Gastroesophageal sphincter (tissue), 4 donors: ENCODE data around the gene CNTRL. TPM values are rescaled to one million over a fixed set of nuclear protein-coding genes. Genes with fewer than 3 reads are reported as not detected.

Experiments used
- ATAC-seq: fragments of 150-250 bp; one replicate; pipeline ENCODE4 v1.9.1; 2016; ENCODE audit warnings: mild to moderate bottlenecking, moderate library complexity
- H3K27ac ChIP-seq, 4 donors: fragments of 200-600 bp; sonication (generic) in 3 of 4; 1 replicate in 3 of 4; 2 replicates in 1 of 4; pipeline ENCODE4 v1.5.1; 2016 to 2019
- H3K27me3 ChIP-seq: fragments of 200-600 bp; sonication (generic); one replicate; pipeline ENCODE4 v1.5.1; 2019
- H3K36me3 ChIP-seq, 2 donors: fragments of 200-600 bp; sonication (generic); one replicate each; pipeline ENCODE4 v1.5.1; 2019; ENCODE audit warnings: control low read depth in 1 of 2
- H3K4me1 ChIP-seq, 3 donors: fragments of 200-600 bp; sonication (generic); 1 replicate in 2 of 3; 2 replicates in 1 of 3; pipeline ENCODE4 v1.5.1; 2016 to 2019; ENCODE audit warnings: control low read depth in 2 of 3
- H3K4me3 ChIP-seq, 2 donors: fragments of 200-600 bp; sonication (generic); one replicate each; pipeline ENCODE4 v1.5.1; 2019; ENCODE audit warnings: mild to moderate bottlenecking in 1 of 2, moderate library complexity in 1 of 2
- H3K9me3 ChIP-seq, 3 donors: fragments of 200-600 bp; sonication (generic); one replicate each; pipeline ENCODE4 v1.5.1; 2017 to 2019; ENCODE audit warnings: control low read depth in 2 of 3
- EP300 ChIP-seq: sonication (generic); formaldehyde crosslinking; IDR thresholded peaks from one replicate; pipeline ENCODE4 v1.6.1; 2017; ENCODE audit warnings: antibody characterized with exemption, mild to moderate bottlenecking
- POLR2A ChIP-seq, 2 donors: fragments of 450-650 bp; IDR thresholded peaks; one replicate each; pipeline ENCODE4 v1.6.1; 2017; ENCODE audit warnings: antibody characterized with exemption in 2 of 2, mild to moderate bottlenecking in 2 of 2, moderate library complexity in 1 of 2
- POLR2AphosphoS5 ChIP-seq: sonication (generic); formaldehyde crosslinking; IDR thresholded peaks from one replicate; pipeline ENCODE4 v1.6.1; 2017; ENCODE audit warnings: antibody characterized with exemption
- WGBS, 2 donors: methylation state at CpG; one replicate each; pipeline ENCODE4 v1.1.5; 2018; ENCODE audit warnings: low coverage in 1 of 2; 5-methylcytosine and 5-hydroxymethylcytosine counted together
- total RNA-seq, 4 donors: library from RNA; depleted of rRNA; stranded (reverse); fragments of >200 nt; gene quantifications; one replicate each; pipeline ENCODE4 v1.1.0, GENCODE V29; 2016
- TF ChIP-seq, protein P1 (sequence below), 4 experiments: fragments of 200-600 bp in 2 of 4; fragments of 450-650 bp in 2 of 4; sonication (generic) in 1 of 4; IDR thresholded peaks; one replicate each; pipeline ENCODE4 v1.5.1; 2017 to 2019; ENCODE audit warnings: antibody characterized with exemption in 4 of 4, mild to moderate bottlenecking in 2 of 4, moderate library complexity in 2 of 4

The CNTRL gene
- total RNA-seq, 4 donors from 2014 or later, result 7.3 to 18.7 (median 16.9) TPM

DNA sequence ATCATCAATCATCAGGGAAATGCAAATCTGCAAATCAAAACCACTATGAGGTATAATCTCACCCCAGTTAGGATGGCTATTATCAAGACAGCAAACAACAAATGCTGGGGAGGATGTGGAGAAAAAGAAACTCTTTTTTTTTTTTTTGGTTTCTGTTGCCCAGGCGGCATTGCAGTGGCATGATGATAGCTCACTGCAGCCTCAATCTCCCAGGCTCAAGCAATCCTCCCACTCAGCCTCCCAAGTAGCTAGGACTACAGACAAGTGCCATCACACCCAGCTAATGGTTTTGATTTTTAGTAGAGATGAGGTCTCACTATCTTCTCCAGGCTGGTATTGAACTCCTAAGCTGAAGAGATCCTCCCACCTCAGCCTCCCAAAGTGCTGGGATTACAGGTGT is 5.4 kb upstream of the CNTRL start:
- Histone ChIP-seq H3K27ac (no peak overlapping the region), H3K36me3 (peaks cover 0 to 15% of the 10 kb centered on the region in 2 donors), H3K4me3 (no peak overlapping the region), H3K9me3 (no peaks in the 10 kb centered on the region), H3K27me3 (no peaks in the 10 kb centered on the region), H3K4me1 (peaks cover 2 to 22% (median 9%) of the 10 kb centered on the region in 3 donors)
- no peak for TF ChIP-seq EP300
- TF ChIP-seq, protein P1, sequence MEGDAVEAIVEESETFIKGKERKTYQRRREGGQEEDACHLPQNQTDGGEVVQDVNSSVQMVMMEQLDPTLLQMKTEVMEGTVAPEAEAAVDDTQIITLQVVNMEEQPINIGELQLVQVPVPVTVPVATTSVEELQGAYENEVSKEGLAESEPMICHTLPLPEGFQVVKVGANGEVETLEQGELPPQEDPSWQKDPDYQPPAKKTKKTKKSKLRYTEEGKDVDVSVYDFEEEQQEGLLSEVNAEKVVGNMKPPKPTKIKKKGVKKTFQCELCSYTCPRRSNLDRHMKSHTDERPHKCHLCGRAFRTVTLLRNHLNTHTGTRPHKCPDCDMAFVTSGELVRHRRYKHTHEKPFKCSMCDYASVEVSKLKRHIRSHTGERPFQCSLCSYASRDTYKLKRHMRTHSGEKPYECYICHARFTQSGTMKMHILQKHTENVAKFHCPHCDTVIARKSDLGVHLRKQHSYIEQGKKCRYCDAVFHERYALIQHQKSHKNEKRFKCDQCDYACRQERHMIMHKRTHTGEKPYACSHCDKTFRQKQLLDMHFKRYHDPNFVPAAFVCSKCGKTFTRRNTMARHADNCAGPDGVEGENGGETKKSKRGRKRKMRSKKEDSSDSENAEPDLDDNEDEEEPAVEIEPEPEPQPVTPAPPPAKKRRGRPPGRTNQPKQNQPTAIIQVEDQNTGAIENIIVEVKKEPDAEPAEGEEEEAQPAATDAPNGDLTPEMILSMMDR (IDR thresholded peaks at IDR 0.05), result no peak
- no peak for TF ChIP-seq POLR2A (IDR thresholded peaks at IDR 0.05)
- TF ChIP-seq POLR2AphosphoS5, result no peak
- ATAC-seq, result no peak
- 71 to 100% methylated on average over 1 of the region's 1 CpG for WGBS, 2 donors

DNA sequence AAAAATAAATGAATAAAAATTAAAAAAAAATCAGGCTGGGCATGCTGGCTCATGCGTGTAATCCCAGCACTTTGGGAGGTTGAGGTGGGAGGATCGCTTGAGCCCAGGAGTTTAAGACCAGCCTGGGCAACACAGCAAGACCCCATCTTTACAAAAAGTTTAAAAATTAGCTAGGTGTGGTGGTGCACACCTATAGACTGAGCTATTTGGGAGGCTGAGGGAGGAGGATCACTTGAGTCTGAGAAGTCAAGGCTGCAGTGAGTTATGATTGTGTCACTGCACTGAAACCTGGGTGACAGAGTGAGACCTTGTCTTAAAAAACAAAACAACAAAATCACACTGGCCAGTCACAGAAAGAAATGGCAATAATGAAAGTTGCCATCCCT is 3.4 kb upstream of the CNTRL start:
- WGBS, 2 donors, result 96% methylated on average over 2 of the region's 2 CpGs
- H3K4me3 ChIP-seq, result peak overlapping the region; percentile 41 to 47
- no peak for ATAC-seq

DNA sequence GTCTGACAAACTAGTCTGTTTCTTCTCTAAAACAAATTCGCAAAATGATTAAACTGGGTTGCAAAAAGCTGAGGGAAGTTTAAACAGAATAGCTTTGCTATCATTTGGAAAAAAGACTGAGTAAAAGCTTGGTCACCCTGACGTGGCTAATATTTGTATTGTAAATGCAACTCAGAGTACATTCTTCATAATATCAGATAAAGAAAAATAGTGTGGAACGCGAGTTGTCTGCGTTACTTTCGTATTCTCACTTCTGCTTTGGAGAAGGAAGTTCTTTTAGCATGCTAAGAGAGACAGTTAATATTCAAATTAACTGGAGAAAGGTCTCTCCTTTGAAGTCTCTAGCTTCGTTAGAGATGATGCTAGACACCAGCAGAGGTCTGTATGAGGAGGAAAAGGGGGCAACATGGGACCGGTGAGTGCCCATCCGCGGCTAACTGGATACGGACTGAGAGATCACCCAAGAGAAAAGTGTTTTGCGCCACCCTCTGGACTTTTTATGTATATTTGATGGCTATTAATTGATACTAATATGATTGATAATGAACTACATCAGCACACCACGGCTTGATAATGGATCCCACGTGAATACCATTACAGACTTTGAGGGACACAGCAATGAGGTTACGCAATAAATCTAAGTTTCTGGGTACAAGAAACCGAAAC is 2.9 kb upstream of the CNTRL start:
- no peak for ATAC-seq
- peak overlapping the region; percentile 32 to 96 (median 70) for H3K27ac ChIP-seq
- 36 to 51% methylated on average over 14 to 16 of the region's 16 CpGs for WGBS, 2 donors
- H3K9me3 ChIP-seq, result no peaks in the 10 kb centered on the region
- no peaks in the 10 kb centered on the region for H3K27me3 ChIP-seq
- peaks cover 2 to 33% (median 9%) of the 10 kb centered on the region in 3 donors for H3K4me1 ChIP-seq
- TF ChIP-seq POLR2A (IDR thresholded peaks at IDR 0.05) (no peak), EP300 (no peak), POLR2AphosphoS5 (no peak)
- TF ChIP-seq, protein P1 (IDR thresholded peaks at IDR 0.05), result peak in 2 of 4 experiments; percentile 21 to 41
- peak overlapping the region; percentile 41 to 47 for H3K4me3 ChIP-seq
- peaks cover 0 to 5% of the 10 kb centered on the region in 2 donors for H3K36me3 ChIP-seq

More for the DNA sequence above, 3.4 kb upstream of the CNTRL start:
- H3K27ac ChIP-seq, result peak overlapping the region in 3 of 4 donors; percentile 48 to 96 (median 92)
- H3K36me3 ChIP-seq, result peaks cover 0 to 7% of the 10 kb centered on the region in 2 donors
- H3K4me1 ChIP-seq, result peaks cover 2 to 33% (median 9%) of the 10 kb centered on the region in 3 donors
- no peaks in the 10 kb centered on the region for H3K27me3 ChIP-seq
- TF ChIP-seq, protein P1 (IDR thresholded peaks at IDR 0.05), result no peak
- no peak for TF ChIP-seq POLR2A (IDR thresholded peaks at IDR 0.05)
- no peak for TF ChIP-seq EP300
- TF ChIP-seq POLR2AphosphoS5, result no peak
- H3K9me3 ChIP-seq, result no peaks in the 10 kb centered on the region

DNA sequence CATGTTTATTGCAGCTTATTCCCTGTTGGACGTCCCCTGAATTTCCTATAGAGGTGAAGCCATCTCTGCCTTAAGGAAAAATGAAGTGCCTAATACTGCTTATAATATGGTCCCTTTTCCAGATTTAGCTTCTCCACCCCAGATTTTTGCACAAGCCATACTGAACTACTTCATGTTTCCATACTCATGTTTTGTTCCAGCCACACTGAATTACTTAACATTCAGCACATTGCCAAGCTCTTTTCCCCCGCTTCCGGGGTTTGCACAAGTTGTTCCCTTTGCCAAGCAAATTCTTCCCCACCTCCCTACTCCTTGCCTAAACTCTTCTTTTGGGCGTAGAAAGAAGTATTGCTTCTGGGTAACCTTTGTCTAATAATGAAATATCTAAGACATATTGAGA is 1.7 kb upstream of the CNTRL start:
- Histone ChIP-seq H3K36me3 (no peaks in the 10 kb centered on the region), H3K4me1 (peaks cover 2 to 33% (median 9%) of the 10 kb centered on the region in 3 donors), H3K9me3 (no peaks in the 10 kb centered on the region), H3K27ac (peak overlapping the region in 3 of 4 donors; percentile 44 to 96 (median 92)), H3K27me3 (no peaks in the 10 kb centered on the region), H3K4me3 (peak overlapping the region in 1 of 2 donors; percentile 82)
- ATAC-seq, result peak; percentile 34
- TF ChIP-seq, protein P1 (IDR thresholded peaks at IDR 0.05), result no peak
- peak; percentile 51 for TF ChIP-seq POLR2AphosphoS5
- 34 to 35% methylated on average over 4 of the region's 4 CpGs for WGBS, 2 donors
